SK-N-SH treated with all-trans-retinoic acid at 6 μM for 48 hours (cell line): ENCODE data around the gene EGLN1.

Experiments
- ATAC-seq: fragments of 200-7000 bp; cut with Tn5 transposase; 3 replicates; pipeline ENCODE4 v1.9.1; 2020; ENCODE audit warnings: mild to moderate bottlenecking, moderate library complexity
- BACH2 ChIP-seq: fragments of 250-450 bp; sonication (Bioruptor Pico); IDR thresholded peaks from 2 replicates; pipeline ENCODE4 v1.9.0; 2021; ENCODE audit warnings: mild to moderate bottlenecking, borderline replicate concordance
- ESRRG ChIP-seq: fragments of 250-450 bp; sonication (Bioruptor Pico); IDR thresholded peaks from 2 replicates; pipeline ENCODE4 v1.6.1; 2021; ENCODE audit warnings: mild to moderate bottlenecking
- GLIS3 ChIP-seq: fragments of 250-450 bp; sonication (Bioruptor Pico); IDR thresholded peaks from 2 replicates; pipeline ENCODE4 v1.5.0; 2020; ENCODE audit warnings: mild to moderate bottlenecking, moderate library complexity
- ISL1 ChIP-seq: fragments of 250-450 bp; sonication (Bioruptor Pico); IDR thresholded peaks from 2 replicates; pipeline ENCODE4 v2.1.2; 2022; ENCODE audit warnings: mild to moderate bottlenecking, moderate library complexity
- PPARA ChIP-seq: fragments of 250-450 bp; sonication (Bioruptor Pico); IDR thresholded peaks from 2 replicates; pipeline ENCODE4 v1.5.0; 2020; ENCODE audit warnings: mild to moderate bottlenecking, borderline replicate concordance
- RARB ChIP-seq: fragments of 250-450 bp; sonication (Bioruptor Pico); IDR thresholded peaks from 2 replicates; pipeline ENCODE4 v1.8.0; 2021; ENCODE audit warnings: mild to moderate bottlenecking, moderate library complexity
- SNAI2 ChIP-seq: fragments of 250-450 bp; sonication (Bioruptor Pico); IDR thresholded peaks from 2 replicates; pipeline ENCODE4 v1.5.0; 2020; ENCODE audit warnings: mild to moderate bottlenecking, moderate library complexity
- TOX ChIP-seq: fragments of 250-450 bp; sonication (Bioruptor Pico); IDR thresholded peaks from 2 replicates; pipeline ENCODE4 v1.8.0; 2021; ENCODE audit warnings: mild to moderate bottlenecking, moderate library complexity, borderline replicate concordance
- ZC3H10 ChIP-seq: fragments of 250-450 bp; sonication (Bioruptor Pico); IDR thresholded peaks from 2 replicates; pipeline ENCODE4 v1.5.1; 2021; ENCODE audit warnings: mild to moderate bottlenecking, moderate library complexity
- ZFP3 ChIP-seq: fragments of 250-450 bp; sonication (Bioruptor Pico); IDR thresholded peaks from 2 replicates; pipeline ENCODE4 v1.5.0; 2020; ENCODE audit warnings: mild to moderate bottlenecking, moderate library complexity
- ZFP30 ChIP-seq: fragments of 450-650 bp; formaldehyde crosslinking; IDR thresholded peaks from 2 replicates; pipeline ENCODE4 v1.5.0; 2022; ENCODE audit warnings: mild to moderate bottlenecking, moderate library complexity
- ZNF565 ChIP-seq: fragments of 450-650 bp; formaldehyde crosslinking; conservative IDR thresholded peaks from 2 replicates; pipeline ENCODE4 v1.5.0; 2020; ENCODE audit warnings: low read depth, mild to moderate bottlenecking, moderate library complexity
- ZNF70 ChIP-seq: fragments of 450-650 bp; formaldehyde crosslinking; IDR thresholded peaks from 2 replicates; pipeline ENCODE4 v1.5.0; 2020; ENCODE audit warnings: mild to moderate bottlenecking, moderate library complexity
- TF ChIP-seq, protein P1 (sequence below): fragments of 250-450 bp; sonication (Bioruptor Pico); IDR thresholded peaks from 2 replicates; pipeline ENCODE4 v1.5.0; 2020; ENCODE audit warnings: mild to moderate bottlenecking, moderate library complexity
- TF ChIP-seq, protein P2 (sequence below): fragments of 250-450 bp; sonication (Bioruptor Pico); IDR thresholded peaks from 2 replicates; pipeline ENCODE4 v1.5.1; 2020; ENCODE audit warnings: low read depth, mild to moderate bottlenecking, moderate library complexity
- TF ChIP-seq, protein P3 (sequence below): fragments of 250-450 bp; sonication (Bioruptor Pico); IDR thresholded peaks from 2 replicates; pipeline ENCODE4 v1.5.1; 2021; ENCODE audit warnings: mild to moderate bottlenecking, moderate library complexity
- TF ChIP-seq, protein P4 (sequence below): fragments of 250-450 bp; sonication (Bioruptor Pico); IDR thresholded peaks from 2 replicates; pipeline ENCODE4 v1.8.0; 2021; ENCODE audit warnings: low read depth, mild to moderate bottlenecking, moderate library complexity, borderline replicate concordance

The EGLN1 gene

DNA sequence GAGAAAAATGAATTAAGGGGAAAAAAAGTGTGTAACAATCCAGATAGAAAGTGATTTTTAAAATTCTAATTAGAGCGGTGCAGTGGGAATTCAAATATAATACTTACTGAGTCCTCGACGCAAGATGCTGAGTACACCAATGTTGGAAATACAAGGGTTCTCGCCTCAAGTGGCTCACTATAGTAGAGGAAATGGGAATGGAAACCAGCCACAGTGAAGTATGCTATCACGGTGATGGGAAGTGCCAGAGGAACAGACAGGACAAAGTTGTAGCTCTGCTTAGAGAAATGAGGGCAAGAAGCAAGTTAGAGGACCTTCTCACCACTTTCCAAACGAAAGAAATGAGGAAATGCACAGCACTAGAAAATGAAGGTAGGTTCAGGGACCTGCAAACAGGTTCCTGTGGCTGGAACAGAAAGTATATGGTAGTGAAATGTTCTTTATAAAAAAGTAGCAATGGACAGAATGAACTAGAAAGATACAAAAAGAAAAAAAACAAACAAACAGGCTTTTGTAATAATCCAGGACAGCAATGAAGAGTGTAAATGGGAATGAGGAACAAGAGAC is 13.5 kb downstream of the EGLN1 start:
- no peak for TF ChIP-seq ESRRG (CRISPR knock-in tag)
- TF ChIP-seq, protein P1, sequence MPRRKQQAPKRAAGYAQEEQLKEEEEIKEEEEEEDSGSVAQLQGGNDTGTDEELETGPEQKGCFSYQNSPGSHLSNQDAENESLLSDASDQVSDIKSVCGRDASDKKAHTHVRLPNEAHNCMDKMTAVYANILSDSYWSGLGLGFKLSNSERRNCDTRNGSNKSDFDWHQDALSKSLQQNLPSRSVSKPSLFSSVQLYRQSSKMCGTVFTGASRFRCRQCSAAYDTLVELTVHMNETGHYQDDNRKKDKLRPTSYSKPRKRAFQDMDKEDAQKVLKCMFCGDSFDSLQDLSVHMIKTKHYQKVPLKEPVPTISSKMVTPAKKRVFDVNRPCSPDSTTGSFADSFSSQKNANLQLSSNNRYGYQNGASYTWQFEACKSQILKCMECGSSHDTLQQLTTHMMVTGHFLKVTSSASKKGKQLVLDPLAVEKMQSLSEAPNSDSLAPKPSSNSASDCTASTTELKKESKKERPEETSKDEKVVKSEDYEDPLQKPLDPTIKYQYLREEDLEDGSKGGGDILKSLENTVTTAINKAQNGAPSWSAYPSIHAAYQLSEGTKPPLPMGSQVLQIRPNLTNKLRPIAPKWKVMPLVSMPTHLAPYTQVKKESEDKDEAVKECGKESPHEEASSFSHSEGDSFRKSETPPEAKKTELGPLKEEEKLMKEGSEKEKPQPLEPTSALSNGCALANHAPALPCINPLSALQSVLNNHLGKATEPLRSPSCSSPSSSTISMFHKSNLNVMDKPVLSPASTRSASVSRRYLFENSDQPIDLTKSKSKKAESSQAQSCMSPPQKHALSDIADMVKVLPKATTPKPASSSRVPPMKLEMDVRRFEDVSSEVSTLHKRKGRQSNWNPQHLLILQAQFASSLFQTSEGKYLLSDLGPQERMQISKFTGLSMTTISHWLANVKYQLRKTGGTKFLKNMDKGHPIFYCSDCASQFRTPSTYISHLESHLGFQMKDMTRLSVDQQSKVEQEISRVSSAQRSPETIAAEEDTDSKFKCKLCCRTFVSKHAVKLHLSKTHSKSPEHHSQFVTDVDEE (CRISPR knock-in tag): no peak
- TF ChIP-seq TOX (CRISPR knock-in tag): no peak
- ATAC-seq: peak; percentile 21

DNA sequence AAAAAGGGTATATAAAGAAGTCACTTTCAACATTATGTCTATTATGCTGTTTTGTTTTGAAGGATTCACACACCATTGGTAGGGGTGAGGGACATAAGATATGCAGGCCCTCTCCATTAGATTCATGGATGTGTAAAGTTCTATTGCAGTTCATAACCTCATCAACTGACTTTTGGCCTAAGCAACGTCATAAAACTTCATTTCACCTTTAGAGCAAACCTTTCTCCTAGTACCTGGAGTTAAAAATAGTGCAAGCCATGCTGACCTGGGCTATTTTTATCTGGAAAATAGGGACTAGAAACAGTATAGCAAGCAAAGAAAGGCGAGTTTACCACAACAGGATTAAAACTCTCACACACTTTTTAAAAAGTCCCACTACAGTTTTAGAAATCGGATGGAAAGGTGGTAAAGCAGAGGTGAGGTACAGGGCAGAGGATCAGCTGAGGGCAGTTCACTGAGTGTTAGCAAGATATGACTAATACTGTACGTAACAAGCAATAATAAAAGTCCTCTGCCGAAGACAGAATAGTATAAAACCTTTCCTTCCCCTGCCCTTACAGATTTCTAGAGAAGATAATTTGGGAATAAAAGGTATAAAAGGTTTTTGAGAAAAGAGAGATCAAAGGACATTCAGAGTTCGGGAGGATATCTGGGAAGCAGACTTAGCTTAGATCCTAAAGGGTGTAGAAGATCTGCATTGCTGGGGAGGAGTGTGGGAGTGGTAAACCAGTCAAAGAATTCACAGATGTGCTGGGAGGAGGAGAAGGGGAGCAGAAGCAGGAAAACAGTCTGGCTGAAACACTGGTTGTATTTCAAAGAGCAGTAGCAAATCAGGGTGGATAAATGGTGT is 14.3 kb downstream of the EGLN1 start:
- peak; percentile 89 for ATAC-seq
- TF ChIP-seq, protein P2, sequence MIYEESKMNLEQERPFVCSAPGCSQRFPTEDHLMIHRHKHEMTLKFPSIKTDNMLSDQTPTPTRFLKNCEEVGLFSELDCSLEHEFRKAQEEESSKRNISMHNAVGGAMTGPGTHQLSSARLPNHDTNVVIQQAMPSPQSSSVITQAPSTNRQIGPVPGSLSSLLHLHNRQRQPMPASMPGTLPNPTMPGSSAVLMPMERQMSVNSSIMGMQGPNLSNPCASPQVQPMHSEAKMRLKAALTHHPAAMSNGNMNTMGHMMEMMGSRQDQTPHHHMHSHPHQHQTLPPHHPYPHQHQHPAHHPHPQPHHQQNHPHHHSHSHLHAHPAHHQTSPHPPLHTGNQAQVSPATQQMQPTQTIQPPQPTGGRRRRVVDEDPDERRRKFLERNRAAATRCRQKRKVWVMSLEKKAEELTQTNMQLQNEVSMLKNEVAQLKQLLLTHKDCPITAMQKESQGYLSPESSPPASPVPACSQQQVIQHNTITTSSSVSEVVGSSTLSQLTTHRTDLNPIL (CRISPR knock-in tag): no peak
- TF ChIP-seq TOX (CRISPR knock-in tag) (no peak), ZNF70 (CRISPR knock-in tag) (no peak), RARB (CRISPR knock-in tag) (no peak), ZC3H10 (CRISPR knock-in tag) (no peak), BACH2 (CRISPR knock-in tag) (no peak)
- TF ChIP-seq, protein P3, sequence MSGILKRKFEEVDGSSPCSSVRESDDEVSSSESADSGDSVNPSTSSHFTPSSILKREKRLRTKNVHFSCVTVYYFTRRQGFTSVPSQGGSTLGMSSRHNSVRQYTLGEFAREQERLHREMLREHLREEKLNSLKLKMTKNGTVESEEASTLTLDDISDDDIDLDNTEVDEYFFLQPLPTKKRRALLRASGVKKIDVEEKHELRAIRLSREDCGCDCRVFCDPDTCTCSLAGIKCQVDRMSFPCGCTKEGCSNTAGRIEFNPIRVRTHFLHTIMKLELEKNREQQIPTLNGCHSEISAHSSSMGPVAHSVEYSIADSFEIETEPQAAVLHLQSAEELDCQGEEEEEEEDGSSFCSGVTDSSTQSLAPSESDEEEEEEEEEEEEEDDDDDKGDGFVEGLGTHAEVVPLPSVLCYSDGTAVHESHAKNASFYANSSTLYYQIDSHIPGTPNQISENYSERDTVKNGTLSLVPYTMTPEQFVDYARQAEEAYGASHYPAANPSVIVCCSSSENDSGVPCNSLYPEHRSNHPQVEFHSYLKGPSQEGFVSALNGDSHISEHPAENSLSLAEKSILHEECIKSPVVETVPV (CRISPR knock-in tag): no peak
- TF ChIP-seq, all 23 proteins: peak for 0

DNA sequence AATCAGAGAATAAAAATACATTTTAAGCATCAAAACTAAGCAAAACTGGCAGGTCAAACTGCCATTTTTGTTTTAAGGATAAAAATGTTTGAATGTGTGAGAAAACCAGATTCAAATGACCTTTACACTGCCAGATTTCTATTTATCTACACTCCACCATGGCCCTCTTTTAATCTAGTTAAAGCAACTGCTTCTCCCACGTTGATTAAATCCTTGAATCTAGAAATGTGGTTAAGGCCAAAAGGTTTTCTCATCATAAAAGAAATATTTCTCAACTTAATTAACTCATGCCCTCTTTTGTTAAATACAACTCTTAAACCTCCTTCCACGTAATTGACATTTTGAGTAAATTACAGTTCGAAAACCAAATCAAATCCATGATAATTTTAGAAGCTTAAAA is 15.0 kb downstream of the EGLN1 start:
- TF ChIP-seq ZC3H10 (CRISPR knock-in tag) (peak; percentile 60), TOX (CRISPR knock-in tag) (no peak)
- ATAC-seq: no peak

DNA sequence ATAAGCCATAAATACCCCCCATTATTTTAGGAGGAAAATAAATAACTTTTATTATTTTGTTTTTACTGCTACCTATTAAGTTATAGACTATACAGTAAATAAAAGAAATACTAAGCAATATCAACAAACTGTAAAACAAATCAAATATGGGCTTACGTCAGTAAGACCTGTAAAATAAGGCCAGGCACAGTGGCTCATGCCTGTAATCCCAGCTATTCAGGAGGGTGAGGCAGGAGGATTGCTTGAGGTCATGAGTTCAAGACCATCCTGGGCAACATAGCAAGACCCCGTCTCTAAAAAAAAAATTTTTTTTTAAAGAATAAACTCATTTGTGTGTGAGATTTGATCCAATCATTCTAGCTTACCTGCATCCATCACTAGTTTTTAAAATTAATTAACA is 17.8 kb downstream of the EGLN1 start:
- ATAC-seq: no peak
- TF ChIP-seq ZFP30: no peak
- TF ChIP-seq PPARA: no peak
- no peak for TF ChIP-seq ZNF70 (CRISPR knock-in tag)
- TF ChIP-seq TOX (CRISPR knock-in tag): no peak
- TF ChIP-seq, protein P4, sequence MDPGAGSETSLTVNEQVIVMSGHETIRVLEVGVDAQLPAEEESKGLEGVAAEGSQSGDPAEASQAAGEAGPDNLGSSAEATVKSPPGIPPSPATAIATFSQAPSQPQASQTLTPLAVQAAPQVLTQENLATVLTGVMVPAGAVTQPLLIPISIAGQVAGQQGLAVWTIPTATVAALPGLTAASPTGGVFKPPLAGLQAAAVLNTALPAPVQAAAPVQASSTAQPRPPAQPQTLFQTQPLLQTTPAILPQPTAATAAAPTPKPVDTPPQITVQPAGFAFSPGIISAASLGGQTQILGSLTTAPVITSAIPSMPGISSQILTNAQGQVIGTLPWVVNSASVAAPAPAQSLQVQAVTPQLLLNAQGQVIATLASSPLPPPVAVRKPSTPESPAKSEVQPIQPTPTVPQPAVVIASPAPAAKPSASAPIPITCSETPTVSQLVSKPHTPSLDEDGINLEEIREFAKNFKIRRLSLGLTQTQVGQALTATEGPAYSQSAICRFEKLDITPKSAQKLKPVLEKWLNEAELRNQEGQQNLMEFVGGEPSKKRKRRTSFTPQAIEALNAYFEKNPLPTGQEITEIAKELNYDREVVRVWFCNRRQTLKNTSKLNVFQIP (CRISPR knock-in tag): no peak
- no peak for TF ChIP-seq ZNF565
- TF ChIP-seq BACH2 (CRISPR knock-in tag): no peak
- TF ChIP-seq RARB (CRISPR knock-in tag): no peak
- no peak for TF ChIP-seq SNAI2 (CRISPR knock-in tag)
- TF ChIP-seq, protein P2 (CRISPR knock-in tag): no peak
- TF ChIP-seq ISL1 (CRISPR knock-in tag): no peak
- TF ChIP-seq, protein P1 (CRISPR knock-in tag): no peak
- TF ChIP-seq, protein P3 (CRISPR knock-in tag): no peak
- TF ChIP-seq ZFP3 (CRISPR knock-in tag): no peak
- no peak for TF ChIP-seq GLIS3 (CRISPR knock-in tag)
